ENCODE results near the gene ZSWIM3. TPM values are rescaled to one million over a fixed set of nuclear protein-coding genes. Genes with fewer than 3 reads are reported as not detected.

ZSWIM3 gene
- total and polyA plus RNA-seq, 12 donors, result 2.9 to 19.5 (median 6.2) TPM

GRCh38 chr20:45813006-45813340, 44.4 kb upstream of the ZSWIM3 start:
- intact Hi-C loops (cut with DNase I), result no loop called here
- H3K9me3 ChIP-seq (replicated peaks in 1 of 3), result no peaks in the 10 kb centered on the region
- H3K4me3 ChIP-seq, result peak overlapping the region in 1 of 4 donors; percentile 57
- no peak overlapping the region for H3K27ac ChIP-seq
- H3K36me3 ChIP-seq (replicated peaks in 1 of 2), result peaks cover 0 to 37% of the 10 kb centered on the region in 2 donors
- peaks cover 8 to 11% of the 10 kb centered on the region in 2 donors for H3K4me1 ChIP-seq (replicated peaks in 1 of 2)
- WGBS, 4 donors, result 6 to 15% (median 7%) methylated on average over 10 to 11 of the region's 11 CpGs
- no peak for DNase-seq
- TF ChIP-seq POLR2A (IDR thresholded peaks at IDR 0.05) (no peak), CTCF (IDR thresholded peaks at IDR 0.05) (no peak)
- no peaks in the 10 kb centered on the region for H3K27me3 ChIP-seq

- intact Hi-C loops (cut with DNase I), result no loop called here
- DNase-seq, result no peak
- peaks cover 8 to 11% of the 10 kb centered on the region in 2 donors for H3K4me1 ChIP-seq (replicated peaks in 1 of 2)
- WGBS, 4 donors, result 65 to 72% (median 67%) methylated on average over 7 of the region's 7 CpGs
- H3K27me3 ChIP-seq, result no peaks in the 10 kb centered on the region
- H3K27ac ChIP-seq, result no peak overlapping the region
- no peak for TF ChIP-seq POLR2A (IDR thresholded peaks at IDR 0.05)
- no peak overlapping the region for H3K4me3 ChIP-seq
- H3K36me3 ChIP-seq (replicated peaks in 1 of 2), result peaks cover 0 to 32% of the 10 kb centered on the region in 2 donors
- H3K9me3 ChIP-seq (replicated peaks in 1 of 3), result no peaks in the 10 kb centered on the region
Observed at GRCh38 chr20:45813489-45813888, 43.9 kb upstream of the ZSWIM3 start.

- Histone ChIP-seq H3K4me3 (no peak overlapping the region), H3K4me1 (replicated peaks in 1 of 2) (peaks cover 8 to 11% of the 10 kb centered on the region in 2 donors), H3K9me3 (replicated peaks in 1 of 3) (no peaks in the 10 kb centered on the region), H3K36me3 (replicated peaks in 1 of 2) (peaks cover 0 to 23% of the 10 kb centered on the region in 2 donors), H3K27me3 (no peaks in the 10 kb centered on the region), H3K27ac (no peak overlapping the region)
- intact Hi-C loops (cut with DNase I), result no loop called here
- no peak for TF ChIP-seq CTCF (IDR thresholded peaks at IDR 0.05)
- WGBS, 4 donors, result 77 to 95% (median 92%) methylated on average over 3 of the region's 3 CpGs
- no peak for DNase-seq
Observed at GRCh38 chr20:45814314-45814713, 43.1 kb upstream of the ZSWIM3 start.

- no peaks in the 10 kb centered on the region for H3K36me3 ChIP-seq (replicated peaks in 1 of 2)
- TF ChIP-seq CTCF (IDR thresholded peaks at IDR 0.05) (no peak), POLR2A (IDR thresholded peaks at IDR 0.05) (no peak)
- WGBS, 4 donors, result 93 to 97% (median 94%) methylated on average over 3 of the region's 3 CpGs
- H3K27ac ChIP-seq, result no peak overlapping the region
- no peaks in the 10 kb centered on the region for H3K27me3 ChIP-seq
- no peaks in the 10 kb centered on the region for H3K9me3 ChIP-seq (replicated peaks in 1 of 3)
- H3K4me1 ChIP-seq (replicated peaks in 1 of 2), result peaks cover 5 to 7% of the 10 kb centered on the region in 2 donors
- intact Hi-C loops (cut with DNase I), result no loop called here
- DNase-seq, result no peak
- no peak overlapping the region for H3K4me3 ChIP-seq
Observed at GRCh38 chr20:45816951-45817350, 40.5 kb upstream of the ZSWIM3 start.

GRCh38 chr20:45817376-45818194, 39.8 kb upstream of the ZSWIM3 start:
- intact Hi-C loops (cut with DNase I), result no loop called here
- 66 to 88% (median 74%) methylated on average over 5 to 9 of the region's 9 CpGs for WGBS, 4 donors
- Histone ChIP-seq H3K4me1 (replicated peaks in 1 of 2) (peaks cover 3 to 5% of the 10 kb centered on the region in 2 donors), H3K27me3 (no peaks in the 10 kb centered on the region), H3K27ac (peak overlapping the region in 1 of 5 donors; percentile 1), H3K36me3 (replicated peaks in 1 of 2) (no peaks in the 10 kb centered on the region), H3K9me3 (replicated peaks in 1 of 3) (no peaks in the 10 kb centered on the region), H3K4me3 (no peak overlapping the region)
- no peak for DNase-seq
- TF ChIP-seq POLR2A (IDR thresholded peaks at IDR 0.05) (no peak), CTCF (IDR thresholded peaks at IDR 0.05) (no peak)
